ENCODE results near the gene PCBD1. TPM values are rescaled to one million over a fixed set of nuclear protein-coding genes. Genes with fewer than 3 reads are reported as not detected.

Gene PCBD1
- total and polyA plus RNA-seq, 12 donors: 42.7 to 213 (median 137) TPM

- intact Hi-C loops (cut with DNase I): no loop called here
- no peak for TF ChIP-seq CTCF (IDR thresholded peaks at IDR 0.05)
- no peak for TF ChIP-seq POLR2A (IDR thresholded peaks at IDR 0.05)
- Histone ChIP-seq H3K4me1 (replicated peaks in 1 of 2) (peaks cover 10 to 46% of the 10 kb centered on the region in 2 donors), H3K9me3 (replicated peaks in 1 of 3) (no peaks in the 10 kb centered on the region), H3K27me3 (no peaks in the 10 kb centered on the region), H3K27ac (no peak overlapping the region), H3K36me3 (replicated peaks in 1 of 2) (peaks cover 0 to 7% of the 10 kb centered on the region in 2 donors), H3K4me3 (no peak overlapping the region)
- DNase-seq: no peak
- 83 to 90% (median 88%) methylated on average over 2 of the region's 2 CpGs for WGBS, 4 donors
These were observed 41.6 kb downstream of the PCBD1 start for GRCh38 chr10:70846795-70847194.

- peaks cover 10 to 46% of the 10 kb centered on the region in 2 donors for H3K4me1 ChIP-seq (replicated peaks in 1 of 2)
- TF ChIP-seq CTCF (IDR thresholded peaks at IDR 0.05) (no peak), POLR2A (IDR thresholded peaks at IDR 0.05) (no peak)
- H3K27ac ChIP-seq: no peak overlapping the region
- H3K27me3 ChIP-seq: no peaks in the 10 kb centered on the region
- H3K9me3 ChIP-seq (replicated peaks in 1 of 3): no peaks in the 10 kb centered on the region
- 86 to 95% (median 89%) methylated on average over 1 of the region's 1 CpG for WGBS, 4 donors
- no peaks in the 10 kb centered on the region for H3K36me3 ChIP-seq (replicated peaks in 1 of 2)
- DNase-seq: no peak
- intact Hi-C loops (cut with DNase I): no loop called here
- H3K4me3 ChIP-seq: no peak overlapping the region
These were observed 42.5 kb downstream of the PCBD1 start for GRCh38 chr10:70845816-70846215.

- no peak for DNase-seq
- no peak overlapping the region for H3K27ac ChIP-seq
- WGBS, 4 donors: 91 to 100% (median 97%) methylated on average over 2 of the region's 2 CpGs
- TF ChIP-seq CTCF (IDR thresholded peaks at IDR 0.05) (no peak), POLR2A (IDR thresholded peaks at IDR 0.05) (no peak)
- H3K9me3 ChIP-seq (replicated peaks in 1 of 3): no peaks in the 10 kb centered on the region
- no peaks in the 10 kb centered on the region for H3K36me3 ChIP-seq (replicated peaks in 1 of 2)
- H3K4me1 ChIP-seq (replicated peaks in 1 of 2): peaks cover 10 to 44% of the 10 kb centered on the region in 2 donors
- intact Hi-C loops (cut with DNase I): no loop called here
- H3K4me3 ChIP-seq: no peak overlapping the region
- no peaks in the 10 kb centered on the region for H3K27me3 ChIP-seq
These were observed 43.1 kb downstream of the PCBD1 start for GRCh38 chr10:70845256-70845655.

GRCh38 chr10:70843776-70844489 lies 44.4 kb downstream of the PCBD1 start:
- H3K9me3 ChIP-seq (replicated peaks in 1 of 3): no peaks in the 10 kb centered on the region
- no peak for DNase-seq

More at GRCh38 chr10:70843776-70844489, 44.4 kb downstream of the PCBD1 start:
- no peak overlapping the region for H3K27ac ChIP-seq
- H3K4me1 ChIP-seq (replicated peaks in 1 of 2): peaks cover 10 to 30% of the 10 kb centered on the region in 2 donors
- WGBS, 4 donors: 45 to 56% (median 48%) methylated on average over 2 of the region's 2 CpGs
- H3K36me3 ChIP-seq (replicated peaks in 1 of 2): no peaks in the 10 kb centered on the region
- no peak for TF ChIP-seq CTCF (IDR thresholded peaks at IDR 0.05)
- no peak for TF ChIP-seq POLR2A (IDR thresholded peaks at IDR 0.05)
- no peak overlapping the region for H3K4me3 ChIP-seq
- H3K27me3 ChIP-seq: no peaks in the 10 kb centered on the region
- intact Hi-C loops (cut with DNase I): no loop called here
